ENCODE data around the gene ZSWIM3. TPM values are rescaled to one million over a fixed set of nuclear protein-coding genes. Genes with fewer than 3 reads are reported as not detected.
A peak's percentile ranks its signal among the peaks of the same experiment; 100 is the strongest.

ZSWIM3 gene
- total and polyA plus RNA-seq, 2 of the 13 experiments (the other 11 are each of a cell fraction or from before 2014, with no cell fraction given) = 5.2 to 5.8 TPM

GRCh38 chr20:45925821-45926506, 68.5 kb downstream of the ZSWIM3 start (continued):
- TF ChIP-seq, protein P1, sequence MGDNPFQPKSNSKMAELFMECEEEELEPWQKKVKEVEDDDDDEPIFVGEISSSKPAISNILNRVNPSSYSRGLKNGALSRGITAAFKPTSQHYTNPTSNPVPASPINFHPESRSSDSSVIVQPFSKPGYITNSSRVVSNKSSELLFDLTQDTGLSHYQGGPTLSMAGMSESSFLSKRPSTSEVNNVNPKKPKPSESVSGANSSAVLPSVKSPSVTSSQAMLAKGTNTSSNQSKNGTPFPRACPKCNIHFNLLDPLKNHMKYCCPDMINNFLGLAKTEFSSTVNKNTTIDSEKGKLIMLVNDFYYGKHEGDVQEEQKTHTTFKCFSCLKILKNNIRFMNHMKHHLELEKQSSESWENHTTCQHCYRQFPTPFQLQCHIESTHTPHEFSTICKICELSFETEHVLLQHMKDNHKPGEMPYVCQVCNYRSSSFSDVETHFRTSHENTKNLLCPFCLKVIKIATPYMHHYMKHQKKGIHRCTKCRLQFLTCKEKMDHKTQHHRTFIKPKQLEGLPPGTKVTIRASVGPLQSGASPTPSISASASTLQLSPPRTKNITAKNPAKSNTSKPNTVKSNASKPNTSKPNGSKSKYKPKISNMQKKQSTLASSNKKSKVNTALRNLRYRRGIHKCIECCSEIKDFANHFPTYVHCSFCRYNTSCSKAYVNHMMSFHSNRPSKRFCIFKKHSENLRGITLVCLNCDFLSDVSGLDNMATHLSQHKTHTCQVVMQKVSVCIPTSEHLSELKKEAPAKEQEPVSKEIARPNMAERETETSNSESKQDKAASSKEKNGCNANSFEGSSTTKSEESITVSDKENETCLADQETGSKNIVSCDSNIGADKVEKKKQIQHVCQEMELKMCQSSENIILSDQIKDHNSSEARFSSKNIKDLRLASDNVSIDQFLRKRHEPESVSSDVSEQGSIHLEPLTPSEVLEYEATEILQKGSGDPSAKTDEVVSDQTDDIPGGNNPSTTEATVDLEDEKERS (CRISPR knock-in tag; IDR thresholded peaks at IDR 0.05) = no peak
- 0 out of 2 replicates have a peak, but pooled peaks have one; percentile 56 for TF ChIP-seq ZNF138 (CRISPR knock-in tag; IDR thresholded peaks at IDR 0.05; ENCODE audit: low read depth)
- TF ChIP-seq ZFP90 (CRISPR knock-in tag; IDR thresholded peaks at IDR 0.05; ENCODE audit: borderline replicate concordance) = 0 out of 2 replicates have a peak, but pooled peaks have one; percentile 35
- TF ChIP-seq ASH2L (IDR thresholded peaks at IDR 0.05; ENCODE audit: insufficient read length, low read depth, low read length) = no peak
- TF ChIP-seq GZF1 (CRISPR knock-in tag; IDR thresholded peaks at IDR 0.05) = no peak
- TF ChIP-seq ZNF724P (CRISPR knock-in tag; IDR thresholded peaks at IDR 0.05; ENCODE audit: borderline replicate concordance) = peak; percentile 14; the same call in 1 of the 2 replicates
- TF ChIP-seq ZSCAN9 (CRISPR knock-in tag; IDR thresholded peaks at IDR 0.05; ENCODE audit: borderline replicate concordance) = no peak
- TF ChIP-seq MBD4 (IDR thresholded peaks at IDR 0.05; ENCODE audit: borderline replicate concordance, low read length) = no peak
- 0 out of 2 replicates have a peak, but pooled peaks have one; percentile 35 for TF ChIP-seq MYPOP (CRISPR knock-in tag; IDR thresholded peaks at IDR 0.05)
- TF ChIP-seq RXRA (CRISPR knock-in tag; IDR thresholded peaks at IDR 0.05) = peak; percentile 36; the same call in 1 of the 2 replicates
- TF ChIP-seq, protein P2, sequence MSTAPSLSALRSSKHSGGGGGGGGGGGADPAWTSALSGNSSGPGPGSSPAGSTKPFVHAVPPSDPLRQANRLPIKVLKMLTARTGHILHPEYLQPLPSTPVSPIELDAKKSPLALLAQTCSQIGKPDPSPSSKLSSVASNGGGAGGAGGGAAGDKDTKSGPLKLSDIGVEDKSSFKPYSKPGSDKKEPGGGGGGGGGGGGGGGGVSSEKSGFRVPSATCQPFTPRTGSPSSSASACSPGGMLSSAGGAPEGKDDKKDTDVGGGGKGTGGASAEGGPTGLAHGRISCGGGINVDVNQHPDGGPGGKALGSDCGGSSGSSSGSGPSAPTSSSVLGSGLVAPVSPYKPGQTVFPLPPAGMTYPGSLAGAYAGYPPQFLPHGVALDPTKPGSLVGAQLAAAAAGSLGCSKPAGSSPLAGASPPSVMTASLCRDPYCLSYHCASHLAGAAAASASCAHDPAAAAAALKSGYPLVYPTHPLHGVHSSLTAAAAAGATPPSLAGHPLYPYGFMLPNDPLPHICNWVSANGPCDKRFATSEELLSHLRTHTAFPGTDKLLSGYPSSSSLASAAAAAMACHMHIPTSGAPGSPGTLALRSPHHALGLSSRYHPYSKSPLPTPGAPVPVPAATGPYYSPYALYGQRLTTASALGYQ (CRISPR knock-in tag; IDR thresholded peaks at IDR 0.05) = no peak
- TF ChIP-seq ZNF609 (CRISPR knock-in tag; IDR thresholded peaks at IDR 0.05; ENCODE audit: borderline replicate concordance) = 0 out of 2 replicates have a peak, but pooled peaks have one; percentile 2
- TF ChIP-seq ZNF441 (CRISPR knock-in tag; IDR thresholded peaks at IDR 0.05; ENCODE audit: borderline replicate concordance) = no peak
- TF ChIP-seq, protein P3, sequence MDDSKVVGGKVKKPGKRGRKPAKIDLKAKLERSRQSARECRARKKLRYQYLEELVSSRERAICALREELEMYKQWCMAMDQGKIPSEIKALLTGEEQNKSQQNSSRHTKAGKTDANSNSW (CRISPR knock-in tag; IDR thresholded peaks at IDR 0.05; ENCODE audit: borderline replicate concordance) = no peak
- TF ChIP-seq SMC3 (IDR thresholded peaks at IDR 0.05; ENCODE audit: low read length) = no peak
- no peak for TF ChIP-seq ZNF253 (CRISPR knock-in tag; IDR thresholded peaks at IDR 0.05; ENCODE audit: borderline replicate concordance)

Data from HepG2 (cell line).